Mononuclear cell (primary cell): ENCODE measurements around the gene MCL1. TPM values are rescaled to one million over a fixed set of nuclear protein-coding genes. Genes with fewer than 3 reads are reported as not detected.
"Not testable (repeated sequence)": the region's sequence is repeated elsewhere in the genome, so short reads cannot be mapped to it uniquely, and the experiment has no call there.

Experiments used
- H3K27me3 ChIP-seq: 2 replicates; pipeline ENCODE4 v1.6.0; 2011; ENCODE audit warnings: low read length, control low read depth; ENCODE audit not compliant: insufficient read depth
- H3K4me1 ChIP-seq: 2 replicates; pipeline ENCODE4 v1.5.1; 2011; ENCODE audit warnings: mild to moderate bottlenecking, low read length, control low read depth; ENCODE audit not compliant: insufficient read depth
- H3K4me3 ChIP-seq: 2 replicates; pipeline ENCODE4 v1.5.1; 2011; ENCODE audit warnings: mild to moderate bottlenecking, low read length, moderate library complexity
- H3K9me3 ChIP-seq: 2 replicates; pipeline ENCODE4 v1.5.1; 2011; ENCODE audit warnings: low read depth, mild to moderate bottlenecking, control low read depth, low read length
- total RNA-seq: library from RNA; depleted of rRNA; stranded (reverse); fragments of >200 nt; gene quantifications from one replicate; pipeline ENCODE4 v1.2.3, GENCODE V29; 2012

MCL1 gene
- total RNA-seq, 1 donor = 1,412 TPM

GRCh38 chr1:150610576-150610975 lies 31.2 kb upstream of the MCL1 start:
- Histone ChIP-seq H3K9me3 (no peaks in the 10 kb centered on the region), H3K4me1 (peaks cover 69% of the 10 kb centered on the region), H3K4me3 (no peak overlapping the region), H3K27me3 (no peaks in the 10 kb centered on the region)

DNA sequence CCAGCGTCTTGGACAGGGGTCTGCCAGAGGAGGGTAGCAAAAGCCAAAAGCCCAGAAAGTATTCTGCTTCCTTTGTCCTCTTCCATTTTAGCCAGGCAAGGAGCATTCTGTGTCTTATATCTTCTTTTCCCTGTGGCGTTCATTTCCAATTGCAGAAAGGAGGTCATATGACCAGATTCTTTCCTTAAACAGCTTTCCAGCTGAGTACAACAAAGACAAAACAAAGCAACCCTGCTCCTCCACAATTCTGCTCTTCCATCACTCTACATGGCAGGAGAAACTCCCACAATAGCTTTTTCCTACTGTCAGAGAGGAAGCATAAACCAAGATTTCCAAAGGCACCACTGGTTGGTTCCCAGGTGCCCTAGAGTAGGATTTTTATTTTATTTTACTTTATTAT lies 30.3 kb upstream of the MCL1 start:
- Histone ChIP-seq H3K9me3 (no peaks in the 10 kb centered on the region), H3K4me3 (no peak overlapping the region), H3K27me3 (no peaks in the 10 kb centered on the region), H3K4me1 (peaks cover 67% of the 10 kb centered on the region)

DNA sequence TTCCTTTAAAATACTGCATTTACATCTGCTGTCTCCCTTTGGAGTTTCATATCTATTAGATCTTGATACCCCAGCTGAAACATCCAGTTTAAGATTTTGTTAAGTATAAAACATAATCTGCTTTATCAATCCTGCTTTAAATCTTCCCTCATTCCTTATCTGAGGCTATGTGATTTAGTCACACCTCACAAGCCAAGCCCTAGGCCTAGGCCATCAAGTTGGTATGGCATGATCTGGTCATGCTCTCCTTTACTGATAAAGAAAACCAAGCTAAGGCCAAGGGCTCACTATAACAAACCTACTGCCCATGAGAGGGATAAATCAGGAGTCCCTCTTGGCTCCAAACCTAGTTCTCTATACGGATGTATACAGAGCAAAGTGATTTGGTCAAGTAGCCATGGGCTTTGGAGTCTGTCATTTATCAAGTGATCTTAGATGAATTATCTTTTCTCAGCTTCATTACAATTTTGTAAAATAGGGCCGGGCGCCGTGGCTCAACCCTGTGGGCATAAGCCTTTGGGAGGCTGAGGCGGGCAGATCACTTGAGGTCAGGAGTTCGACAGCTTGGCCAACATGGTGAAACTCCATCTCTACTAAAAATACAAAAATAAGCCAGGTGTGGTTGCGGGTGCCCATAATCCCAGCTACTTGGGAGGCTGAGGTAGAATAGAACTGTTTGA lies 27.2 kb upstream of the MCL1 start:
- Histone ChIP-seq H3K9me3 (no peaks in the 10 kb centered on the region), H3K4me3 (no peak overlapping the region), H3K27me3 (no peaks in the 10 kb centered on the region), H3K4me1 (peaks cover 42% of the 10 kb centered on the region)

- not testable (repeated sequence) for H3K4me3 ChIP-seq, H3K27me3 ChIP-seq, H3K9me3 ChIP-seq
- peaks cover 30% of the 10 kb centered on the region for H3K4me1 ChIP-seq
These were observed 26.0 kb upstream of the MCL1 start for GRCh38 chr1:150605451-150605731.

DNA sequence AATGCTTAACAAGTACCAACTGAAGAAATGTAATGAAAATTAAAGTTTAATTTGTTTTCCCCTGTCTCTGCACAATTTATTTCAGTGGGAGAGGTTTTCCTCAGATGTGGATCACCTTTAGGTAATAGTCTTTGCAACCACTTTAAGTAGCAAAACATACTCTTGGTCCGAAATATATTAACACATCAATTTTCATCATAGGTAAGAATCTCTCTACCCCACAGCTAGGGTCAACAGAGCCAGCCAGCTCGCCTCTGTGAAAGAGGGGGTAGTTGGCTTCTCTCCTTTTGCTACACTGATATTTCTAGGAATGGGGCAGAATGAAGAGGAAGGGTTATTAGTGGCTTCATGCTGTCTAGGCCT lies 24.8 kb upstream of the MCL1 start:
- Histone ChIP-seq H3K9me3 (no peaks in the 10 kb centered on the region), H3K4me3 (no peak overlapping the region), H3K27me3 (no peaks in the 10 kb centered on the region), H3K4me1 (peaks cover 18% of the 10 kb centered on the region)

GRCh38 chr1:150603711-150604110 lies 24.3 kb upstream of the MCL1 start:
- no peak overlapping the region for H3K4me3 ChIP-seq
- H3K27me3 ChIP-seq = no peaks in the 10 kb centered on the region
- no peaks in the 10 kb centered on the region for H3K9me3 ChIP-seq
- H3K4me1 ChIP-seq = peaks cover 16% of the 10 kb centered on the region

- H3K9me3 ChIP-seq, H3K4me3 ChIP-seq, H3K27me3 ChIP-seq: not testable (repeated sequence)
- peaks cover 13% of the 10 kb centered on the region for H3K4me1 ChIP-seq
These were observed 23.0 kb upstream of the MCL1 start for GRCh38 chr1:150602372-150602771.

DNA sequence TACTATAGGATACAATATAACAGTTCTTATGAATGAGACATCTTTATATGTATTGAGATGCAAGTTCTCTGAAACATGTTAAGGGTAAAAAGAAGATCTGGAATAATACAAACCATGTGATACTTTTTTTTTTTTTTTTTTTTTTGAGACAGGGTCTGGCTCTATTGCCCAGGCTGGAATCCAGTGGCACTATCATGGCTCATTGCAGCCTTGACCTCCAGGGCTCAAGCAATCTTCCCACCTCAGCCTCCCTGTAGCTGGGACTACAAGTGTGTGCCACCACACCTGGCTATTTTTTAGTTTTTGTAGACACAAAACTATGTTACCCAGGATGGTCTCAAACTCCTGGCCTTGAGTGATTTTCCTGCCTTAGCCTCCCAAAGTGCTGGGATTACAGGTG lies 22.1 kb upstream of the MCL1 start:
- H3K9me3 ChIP-seq = no peaks in the 10 kb centered on the region
- peaks cover 13% of the 10 kb centered on the region for H3K4me1 ChIP-seq
- H3K27me3 ChIP-seq = no peaks in the 10 kb centered on the region
- H3K4me3 ChIP-seq = no peak overlapping the region

DNA sequence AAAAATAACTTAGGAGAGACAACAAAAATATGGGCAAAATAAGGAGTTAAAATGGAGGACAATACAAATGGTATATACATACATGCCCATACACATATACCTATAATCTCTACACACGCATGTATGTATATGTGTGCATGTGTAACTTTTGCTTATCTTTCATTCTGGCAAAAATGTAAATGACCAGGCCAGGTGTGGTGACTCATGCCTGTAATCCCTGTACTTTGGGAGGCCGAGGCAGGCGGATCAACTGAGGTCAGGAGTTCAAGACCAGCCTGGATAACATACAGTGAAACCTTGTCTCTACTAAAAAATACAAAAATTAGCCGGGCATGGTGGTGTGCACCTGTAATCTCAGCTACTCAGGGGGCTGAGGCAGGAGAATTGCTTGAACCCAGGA lies 18.9 kb upstream of the MCL1 start:
- H3K4me1 ChIP-seq, H3K27me3 ChIP-seq, H3K4me3 ChIP-seq, H3K9me3 ChIP-seq: not testable (repeated sequence)

- H3K27me3 ChIP-seq = no peaks in the 10 kb centered on the region
- no peaks in the 10 kb centered on the region for H3K9me3 ChIP-seq
- H3K4me1 ChIP-seq = peaks cover 16% of the 10 kb centered on the region
- no peak overlapping the region for H3K4me3 ChIP-seq
These were observed 17.6 kb upstream of the MCL1 start for GRCh38 chr1:150596976-150597375.

GRCh38 chr1:150596095-150596892 lies 16.9 kb upstream of the MCL1 start:
- H3K4me1 ChIP-seq = peaks cover 18% of the 10 kb centered on the region
- no peaks in the 10 kb centered on the region for H3K27me3 ChIP-seq
- H3K4me3 ChIP-seq = no peak overlapping the region
- no peaks in the 10 kb centered on the region for H3K9me3 ChIP-seq

- H3K27me3 ChIP-seq = no peaks in the 10 kb centered on the region
- H3K9me3 ChIP-seq = no peaks in the 10 kb centered on the region
- peaks cover 26% of the 10 kb centered on the region for H3K4me1 ChIP-seq
- H3K4me3 ChIP-seq = no peak overlapping the region
These were observed 3.0 kb upstream of the MCL1 start for GRCh38 chr1:150582371-150582770.

DNA sequence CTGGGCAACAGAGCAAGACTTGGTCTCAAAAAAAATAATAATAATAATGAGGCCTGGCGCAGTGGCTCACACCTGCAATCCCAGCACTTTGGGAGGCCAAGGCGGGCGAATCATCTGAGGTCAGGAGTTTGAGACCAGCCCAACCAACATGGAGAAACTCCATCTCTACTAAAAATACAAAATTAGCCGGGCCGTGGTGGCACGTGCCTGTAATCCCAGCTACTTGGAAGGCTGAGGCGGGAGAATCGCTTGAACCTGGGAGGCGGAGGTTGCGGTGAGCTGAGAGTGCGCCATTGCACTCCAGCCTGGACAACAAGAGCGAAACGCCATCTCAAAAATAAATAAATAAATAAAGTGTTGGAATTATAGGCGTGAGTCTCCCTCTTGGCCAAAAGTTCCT lies 2.6 kb upstream of the MCL1 start:
- not testable (repeated sequence) for H3K9me3 ChIP-seq, H3K4me3 ChIP-seq, H3K27me3 ChIP-seq
- peaks cover 26% of the 10 kb centered on the region for H3K4me1 ChIP-seq

DNA sequence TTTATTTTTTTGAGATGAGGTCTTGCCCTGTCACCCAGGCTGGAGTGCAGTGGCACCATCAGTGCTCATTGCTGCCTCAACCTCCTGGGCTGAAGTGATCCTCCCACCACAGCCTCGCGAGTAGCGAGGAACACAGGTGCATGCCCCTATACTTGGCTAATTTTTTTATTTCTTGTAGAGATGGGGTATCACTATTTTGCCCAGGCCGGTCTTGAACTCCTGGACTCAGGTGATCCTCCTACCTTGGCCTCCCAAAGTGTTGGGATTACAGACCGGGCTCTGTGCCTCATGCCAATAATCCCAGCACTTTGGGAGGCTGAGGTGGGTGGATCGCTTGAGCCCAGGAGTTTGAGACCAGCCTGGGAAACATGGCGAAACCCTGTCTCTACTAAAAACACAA lies 2.0 kb upstream of the MCL1 start:
- H3K4me3 ChIP-seq, H3K27me3 ChIP-seq, H3K9me3 ChIP-seq: not testable (repeated sequence)
- peaks cover 26% of the 10 kb centered on the region for H3K4me1 ChIP-seq

DNA sequence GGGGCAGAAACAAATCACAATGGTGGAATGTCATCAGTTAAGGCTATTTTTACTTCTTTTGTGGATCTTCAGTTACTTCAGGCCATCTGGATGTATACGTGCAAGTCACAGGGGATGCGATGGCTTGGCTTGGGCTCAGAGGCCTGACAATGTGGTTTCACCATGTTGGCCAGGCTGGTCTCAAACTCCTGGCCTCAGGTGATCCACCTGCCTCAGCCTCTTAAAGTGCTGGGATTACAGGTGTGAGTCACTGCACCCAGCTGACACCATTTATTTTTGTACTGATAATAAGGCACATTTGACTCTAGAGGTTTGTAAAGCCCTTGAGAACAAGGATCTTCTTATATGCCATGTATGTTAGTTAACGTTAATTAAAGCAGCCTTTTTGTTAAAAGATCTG lies 1.6 kb upstream of the MCL1 start:
- H3K27me3 ChIP-seq, H3K9me3 ChIP-seq, H3K4me3 ChIP-seq: not testable (repeated sequence)
- peaks cover 28% of the 10 kb centered on the region for H3K4me1 ChIP-seq

DNA sequence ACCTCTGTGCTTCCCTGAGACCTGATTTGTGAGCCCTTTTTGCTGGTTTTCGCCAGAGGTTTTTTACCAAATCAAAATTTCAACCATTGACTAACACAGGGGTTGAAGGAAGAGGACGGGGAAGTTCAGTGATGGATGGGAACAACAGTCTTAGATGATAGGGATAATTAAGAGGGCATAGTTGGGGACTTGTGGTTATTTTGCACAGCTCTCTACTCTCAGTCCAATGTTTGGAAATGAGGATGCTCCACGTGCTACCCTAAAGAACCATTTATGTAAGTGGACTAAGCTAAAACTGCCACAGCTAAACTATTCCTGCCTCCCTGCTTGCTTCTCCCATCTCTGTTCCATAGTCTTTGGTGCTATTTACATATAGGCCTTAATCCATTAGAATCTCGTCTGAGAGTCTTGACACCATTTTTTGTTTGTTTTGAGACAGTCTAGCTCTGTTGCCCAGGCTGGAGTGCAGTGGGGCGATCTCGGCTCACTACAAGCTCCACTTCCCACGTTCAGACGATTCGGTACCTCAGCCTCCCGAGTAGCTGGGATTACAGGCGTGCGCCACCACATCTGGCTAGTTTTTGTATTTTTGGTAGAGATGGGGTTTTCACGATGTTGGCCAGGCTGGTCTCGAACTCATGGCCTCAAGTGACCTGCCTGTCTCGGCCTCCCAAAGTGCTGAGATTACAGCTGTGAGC lies 684 bp upstream of the MCL1 start:
- peaks cover 36% of the 10 kb centered on the region for H3K4me1 ChIP-seq
- H3K9me3 ChIP-seq = no peaks in the 10 kb centered on the region
- H3K4me3 ChIP-seq = peak overlapping the region; percentile 87
- no peaks in the 10 kb centered on the region for H3K27me3 ChIP-seq
